ENCODE data around the gene NAXD.

DNA sequence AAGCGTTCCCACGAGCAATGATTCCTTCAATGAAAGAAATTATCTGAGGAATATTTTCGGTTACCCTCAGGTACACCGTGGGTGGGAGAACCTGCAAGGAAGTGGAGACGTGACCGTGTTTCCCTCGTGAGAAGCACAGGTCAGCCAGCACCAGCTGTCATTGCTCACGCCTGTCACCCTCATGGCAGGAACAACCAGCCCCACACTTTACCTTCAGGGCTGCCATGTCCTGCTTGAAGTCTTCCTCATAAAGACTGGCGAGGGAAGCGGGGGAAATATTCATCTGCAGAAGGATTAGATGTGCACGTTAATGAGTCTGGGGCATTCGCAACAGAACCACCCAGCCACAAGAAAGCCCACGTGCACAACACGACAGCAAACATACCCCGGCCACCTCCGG is 72.4 kb downstream of the NAXD start:
- TF ChIP-seq, protein P1, sequence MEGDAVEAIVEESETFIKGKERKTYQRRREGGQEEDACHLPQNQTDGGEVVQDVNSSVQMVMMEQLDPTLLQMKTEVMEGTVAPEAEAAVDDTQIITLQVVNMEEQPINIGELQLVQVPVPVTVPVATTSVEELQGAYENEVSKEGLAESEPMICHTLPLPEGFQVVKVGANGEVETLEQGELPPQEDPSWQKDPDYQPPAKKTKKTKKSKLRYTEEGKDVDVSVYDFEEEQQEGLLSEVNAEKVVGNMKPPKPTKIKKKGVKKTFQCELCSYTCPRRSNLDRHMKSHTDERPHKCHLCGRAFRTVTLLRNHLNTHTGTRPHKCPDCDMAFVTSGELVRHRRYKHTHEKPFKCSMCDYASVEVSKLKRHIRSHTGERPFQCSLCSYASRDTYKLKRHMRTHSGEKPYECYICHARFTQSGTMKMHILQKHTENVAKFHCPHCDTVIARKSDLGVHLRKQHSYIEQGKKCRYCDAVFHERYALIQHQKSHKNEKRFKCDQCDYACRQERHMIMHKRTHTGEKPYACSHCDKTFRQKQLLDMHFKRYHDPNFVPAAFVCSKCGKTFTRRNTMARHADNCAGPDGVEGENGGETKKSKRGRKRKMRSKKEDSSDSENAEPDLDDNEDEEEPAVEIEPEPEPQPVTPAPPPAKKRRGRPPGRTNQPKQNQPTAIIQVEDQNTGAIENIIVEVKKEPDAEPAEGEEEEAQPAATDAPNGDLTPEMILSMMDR (IDR thresholded peaks at IDR 0.05 in 8 of 11, conservative IDR thresholded peaks at IDR 0.05 in 3 of 11): no peak
- TF ChIP-seq POLR2A (IDR thresholded peaks at IDR 0.05) (no peak), POLR2AphosphoS5 (IDR thresholded peaks at IDR 0.05) (no peak)

Data from spleen (tissue), 7 donors.